GM19372 (cell line): ENCODE data around the gene DNAJC22.
"Not testable (repeated sequence)": the region's sequence is repeated elsewhere in the genome, so short reads cannot be mapped to it uniquely, and the experiment has no call there.

ENCODE experiments used
- ATAC-seq: cut with Tn5 transposase; IDR thresholded peaks from one replicate; pipeline ENCODE4 v1.9.1; 2021; ENCODE audit warnings: mild to moderate bottlenecking, low read depth, moderate library complexity; ENCODE audit not compliant: unreplicated experiment

DNAJC22 gene

GRCh38 chr12:49346659-49347310, at the start of gene DNAJC22:
Gene DNAJC22, plus strand, starts transcription at chr12:49346888. Its CDS starts 1,985 bp downstream, at chr12:49348873.
- no peak for ATAC-seq

- ATAC-seq, result no peak
Measured at GRCh38 chr12:49297695-49298060, 49.0 kb upstream of the DNAJC22 start.

GRCh38 chr12:49298160-49298559, 48.5 kb upstream of the DNAJC22 start:
- ATAC-seq, result no peak

- ATAC-seq, result no peak
Measured at GRCh38 chr12:49301760-49302159, 44.9 kb upstream of the DNAJC22 start.

GRCh38 chr12:49304161-49304560, 42.5 kb upstream of the DNAJC22 start:
- ATAC-seq, result no peak

GRCh38 chr12:49305762-49306510, 40.8 kb upstream of the DNAJC22 start:
- no peak for ATAC-seq

- no peak for ATAC-seq
Measured at GRCh38 chr12:49309386-49309785, 37.3 kb upstream of the DNAJC22 start.

GRCh38 chr12:49310451-49311000, 36.2 kb upstream of the DNAJC22 start:
- ATAC-seq, result not testable (repeated sequence)

GRCh38 chr12:49314811-49315210, 31.9 kb upstream of the DNAJC22 start:
- ATAC-seq, result no peak

GRCh38 chr12:49317118-49317517, 29.6 kb upstream of the DNAJC22 start:
- ATAC-seq, result not testable (repeated sequence)

GRCh38 chr12:49320411-49321103, 26.1 kb upstream of the DNAJC22 start:
- not testable (repeated sequence) for ATAC-seq

GRCh38 chr12:49322367-49322707, 24.4 kb upstream of the DNAJC22 start:
- ATAC-seq, result no peak

- peak; percentile 98 for ATAC-seq
Measured at GRCh38 chr12:49322708-49323523, 23.8 kb upstream of the DNAJC22 start, which contains the start of gene TROAP. Gene TROAP, plus strand, starts transcription at chr12:49323255. Its CDS starts 354 bp downstream, at chr12:49323609.

GRCh38 chr12:49323524-49324097, 23.1 kb upstream of the DNAJC22 start:
- ATAC-seq, result no peak

GRCh38 chr12:49325606-49326005, 21.1 kb upstream of the DNAJC22 start:
- ATAC-seq, result no peak

- no peak for ATAC-seq
Measured at GRCh38 chr12:49327368-49327767, 19.3 kb upstream of the DNAJC22 start.

GRCh38 chr12:49327887-49328286, 18.8 kb upstream of the DNAJC22 start:
- no peak for ATAC-seq

- no peak for ATAC-seq
Measured at GRCh38 chr12:49328816-49329215, 17.9 kb upstream of the DNAJC22 start.

- no peak for ATAC-seq
Measured at GRCh38 chr12:49330032-49330619, 16.6 kb upstream of the DNAJC22 start.
